GM12874 (cell line): ENCODE data around the gene RABEPK.

Experiments
- CTCF ChIP-seq: IDR thresholded peaks from 2 replicates; pipeline ENCODE4 v1.5.1; 2011; ENCODE audit warnings: low read depth, mild to moderate bottlenecking, control low read depth, low read length, moderate library complexity; ENCODE audit not compliant: insufficient read depth

Gene RABEPK

GRCh38 chr9:125227761-125228160 lies 27.4 kb downstream of the RABEPK start:
- no peak for TF ChIP-seq CTCF

GRCh38 chr9:125233678-125234077 lies 33.3 kb downstream of the RABEPK start:
- TF ChIP-seq CTCF: no peak

GRCh38 chr9:125235804-125236519 lies 35.6 kb downstream of the RABEPK start:
- TF ChIP-seq CTCF: no peak

GRCh38 chr9:125238127-125238914 lies 38.0 kb downstream of the RABEPK start:
- TF ChIP-seq CTCF: no peak

DNA sequence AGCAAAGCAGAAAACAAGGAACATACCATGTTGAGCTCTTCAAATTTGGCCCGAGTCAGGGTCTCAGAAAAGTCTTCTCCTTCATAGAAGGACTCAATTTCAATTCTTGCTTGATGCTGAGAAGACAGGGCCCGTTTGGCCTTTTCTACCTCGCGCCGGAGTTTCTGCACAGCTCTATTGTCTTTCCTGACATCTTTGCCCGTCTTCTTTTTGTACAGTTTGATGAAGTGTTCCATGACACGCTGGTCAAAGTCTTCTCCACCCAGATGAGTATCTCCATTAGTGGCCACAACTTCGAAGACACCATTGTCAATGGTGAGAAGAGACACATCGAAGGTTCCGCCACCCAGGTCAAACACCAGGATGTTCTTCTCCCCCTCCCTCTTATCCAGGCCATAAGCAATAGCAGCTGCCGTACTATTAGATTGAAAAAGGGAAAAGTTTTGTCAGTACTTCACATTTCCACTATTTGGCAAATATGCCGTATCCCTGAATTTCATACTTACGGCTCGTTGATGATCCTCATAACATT lies 38.6 kb downstream of the RABEPK start:
- no peak for TF ChIP-seq CTCF

GRCh38 chr9:125239631-125240597 lies 39.6 kb downstream of the RABEPK start:
- TF ChIP-seq CTCF: no peak

DNA sequence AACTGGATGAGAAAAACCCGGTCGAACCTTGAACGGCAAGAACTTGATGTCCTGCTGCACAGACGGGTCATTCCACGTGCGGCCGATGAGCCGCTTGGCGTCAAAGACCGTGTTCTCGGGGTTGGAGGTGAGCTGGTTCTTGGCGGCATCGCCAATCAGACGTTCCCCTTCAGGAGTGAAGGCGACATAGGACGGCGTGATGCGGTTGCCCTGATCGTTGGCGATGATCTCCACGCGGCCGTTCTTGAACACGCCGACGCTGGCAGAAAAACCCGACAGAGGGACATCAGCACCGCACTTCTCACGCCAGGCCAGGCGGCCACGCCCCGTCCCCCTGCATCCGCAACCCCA lies 40.3 kb downstream of the RABEPK start:
- no peak for TF ChIP-seq CTCF
